DND-41 (cell line): ENCODE data around the gene CHRM5.

Experiments used
- ATAC-seq: fragments of 200-7000 bp; cut with Tn5 transposase; 3 replicates; pipeline ENCODE4 v1.9.1; 2021; ENCODE audit warnings: low read depth; ENCODE audit not compliant: insufficient read depth
- DNase-seq: peaks from one replicate; pipeline ENCODE4 v3.0.0-alpha.2; 2020
- H2AFZ ChIP-seq: 2 replicates; pipeline ENCODE4 v1.6.0; 2012; ENCODE audit warnings: low read depth, low read length
- H3K27ac ChIP-seq: 2 replicates; pipeline ENCODE4 v1.5.1; 2012; ENCODE audit warnings: low read length, inconsistent platforms
- H3K27me3 ChIP-seq: fragments of 200-600 bp; sonication (generic); 2 replicates; pipeline ENCODE4 v1.6.0; 2012; ENCODE audit warnings: low read length, mild to moderate bottlenecking, inconsistent platforms; ENCODE audit not compliant: insufficient read depth, poor library complexity
- H3K36me3 ChIP-seq: 2 replicates; pipeline ENCODE4 v1.5.1; 2012; ENCODE audit warnings: low read length, inconsistent platforms; ENCODE audit not compliant: insufficient read depth
- H3K4me1 ChIP-seq: 2 replicates; pipeline ENCODE4 v1.5.1; 2012; ENCODE audit warnings: mild to moderate bottlenecking, low read length; ENCODE audit not compliant: insufficient read depth
- H3K4me2 ChIP-seq: 2 replicates; pipeline ENCODE4 v1.6.0; 2012; ENCODE audit warnings: mild to moderate bottlenecking, moderate library complexity, low read length, inconsistent platforms; ENCODE audit not compliant: insufficient read depth
- H3K4me3 ChIP-seq, 2 experiments: fragments of 200-600 bp in 1 of 2; shearing (Covaris generic) in 1 of 2; 2 replicates each; pipeline ENCODE4 v1.5.1; 2012 to 2016; ENCODE audit warnings: inconsistent platforms in 2 of 2, low read length in 2 of 2, mild to moderate bottlenecking in 2 of 2, low read depth in 1 of 2, moderate library complexity in 1 of 2
- H3K79me2 ChIP-seq: 2 replicates; pipeline ENCODE4 v1.6.0; 2012; ENCODE audit warnings: low read length, inconsistent platforms; ENCODE audit not compliant: insufficient read depth
- H3K9ac ChIP-seq: 2 replicates; pipeline ENCODE4 v1.6.0; 2012; ENCODE audit warnings: low read depth, mild to moderate bottlenecking, inconsistent platforms, low read length, moderate library complexity
- H3K9me3 ChIP-seq: 2 replicates; pipeline ENCODE4 v1.5.1; 2012; ENCODE audit warnings: low read length, moderate library complexity, mild to moderate bottlenecking, inconsistent platforms; ENCODE audit not compliant: insufficient read depth, severe bottlenecking
- H4K20me1 ChIP-seq: 2 replicates; pipeline ENCODE4 v1.6.0; 2012; ENCODE audit warnings: low read length; ENCODE audit not compliant: insufficient read depth
- EZH2 ChIP-seq: IDR thresholded peaks from 3 replicates; pipeline ENCODE4 v1.6.1; 2012; ENCODE audit warnings: borderline replicate concordance, low read depth, mild to moderate bottlenecking, moderate library complexity, low read length, inconsistent platforms; ENCODE audit not compliant: severe bottlenecking
- TF ChIP-seq, protein P1 (sequence below): IDR thresholded peaks from 2 replicates; pipeline ENCODE4 v1.5.1; 2012; ENCODE audit warnings: borderline replicate concordance, low read length, moderate library complexity, mild to moderate bottlenecking; ENCODE audit not compliant: poor library complexity, severe bottlenecking; ENCODE audit errors: extremely low read depth

The CHRM5 gene

DNA sequence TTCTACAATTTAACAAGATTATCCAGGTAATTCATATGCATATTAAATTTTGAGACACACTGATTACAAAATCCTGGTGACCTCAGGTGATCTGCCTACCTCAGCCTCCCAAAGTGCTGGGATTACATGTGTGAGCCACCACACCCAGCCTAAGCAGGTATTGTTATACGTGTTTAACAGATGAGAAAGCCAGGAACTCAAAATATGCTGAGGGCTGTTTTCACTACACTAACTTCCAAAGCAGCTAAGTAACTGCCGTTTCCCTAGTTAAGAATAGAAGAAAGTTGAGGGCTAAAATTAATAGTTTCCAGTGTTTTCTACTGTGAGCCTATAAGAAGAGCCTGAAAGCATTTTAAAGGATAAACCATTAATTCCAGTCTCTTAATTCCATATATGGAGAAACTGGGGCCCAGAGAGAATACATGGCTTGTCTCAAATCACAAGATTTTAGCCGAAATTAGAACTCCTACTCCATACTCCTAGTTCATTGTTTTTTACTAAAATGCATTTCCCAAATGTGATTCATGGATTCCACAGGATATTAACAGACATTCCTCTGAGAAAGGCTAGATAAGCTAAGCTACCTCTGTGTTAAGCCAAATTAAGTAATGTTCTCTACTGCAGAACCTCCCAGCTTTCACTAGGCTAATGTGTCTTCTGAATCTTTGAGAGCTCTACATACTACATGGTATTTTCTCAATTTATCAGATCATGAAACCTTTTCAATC is 87.7 kb downstream of the CHRM5 start:
- TF ChIP-seq EZH2 = no peak
- TF ChIP-seq, protein P1, sequence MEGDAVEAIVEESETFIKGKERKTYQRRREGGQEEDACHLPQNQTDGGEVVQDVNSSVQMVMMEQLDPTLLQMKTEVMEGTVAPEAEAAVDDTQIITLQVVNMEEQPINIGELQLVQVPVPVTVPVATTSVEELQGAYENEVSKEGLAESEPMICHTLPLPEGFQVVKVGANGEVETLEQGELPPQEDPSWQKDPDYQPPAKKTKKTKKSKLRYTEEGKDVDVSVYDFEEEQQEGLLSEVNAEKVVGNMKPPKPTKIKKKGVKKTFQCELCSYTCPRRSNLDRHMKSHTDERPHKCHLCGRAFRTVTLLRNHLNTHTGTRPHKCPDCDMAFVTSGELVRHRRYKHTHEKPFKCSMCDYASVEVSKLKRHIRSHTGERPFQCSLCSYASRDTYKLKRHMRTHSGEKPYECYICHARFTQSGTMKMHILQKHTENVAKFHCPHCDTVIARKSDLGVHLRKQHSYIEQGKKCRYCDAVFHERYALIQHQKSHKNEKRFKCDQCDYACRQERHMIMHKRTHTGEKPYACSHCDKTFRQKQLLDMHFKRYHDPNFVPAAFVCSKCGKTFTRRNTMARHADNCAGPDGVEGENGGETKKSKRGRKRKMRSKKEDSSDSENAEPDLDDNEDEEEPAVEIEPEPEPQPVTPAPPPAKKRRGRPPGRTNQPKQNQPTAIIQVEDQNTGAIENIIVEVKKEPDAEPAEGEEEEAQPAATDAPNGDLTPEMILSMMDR = no peak
- Histone ChIP-seq H3K4me1 (no peaks in the 10 kb centered on the region), H3K27ac (no peak overlapping the region), H3K27me3 (no peaks in the 10 kb centered on the region), H3K4me2 (no peak overlapping the region), H3K4me3 (no peak overlapping the region), H4K20me1 (no peaks in the 10 kb centered on the region), H3K79me2 (no peaks in the 10 kb centered on the region), H3K9ac (no peak overlapping the region), H3K9me3 (no peaks in the 10 kb centered on the region), H3K36me3 (no peaks in the 10 kb centered on the region), H2AFZ (no peak overlapping the region; the same call in 1 of the 2 replicates)
- DNase-seq (no peak), ATAC-seq (no peak)

DNA sequence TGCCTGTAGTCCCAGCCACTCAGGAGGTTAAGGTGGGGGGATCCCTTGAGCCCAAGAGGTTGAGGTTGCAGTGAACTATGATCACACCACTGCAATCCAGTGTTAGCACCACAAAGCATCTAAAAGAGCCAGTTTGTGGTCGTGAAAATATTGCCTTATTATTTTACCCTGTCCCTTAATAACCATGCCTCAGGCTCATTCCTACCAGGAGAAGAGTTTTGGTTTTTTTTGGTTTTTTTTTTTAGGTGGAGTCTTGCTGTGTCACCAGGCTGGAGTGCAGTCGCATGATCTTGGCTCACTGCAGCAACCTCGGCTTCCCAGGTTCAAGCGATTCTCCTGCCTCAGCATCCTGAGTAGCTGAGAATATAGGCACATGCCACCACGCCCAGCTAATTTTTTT is 88.6 kb downstream of the CHRM5 start:
- no peak overlapping the region for H3K9ac ChIP-seq

DNA sequence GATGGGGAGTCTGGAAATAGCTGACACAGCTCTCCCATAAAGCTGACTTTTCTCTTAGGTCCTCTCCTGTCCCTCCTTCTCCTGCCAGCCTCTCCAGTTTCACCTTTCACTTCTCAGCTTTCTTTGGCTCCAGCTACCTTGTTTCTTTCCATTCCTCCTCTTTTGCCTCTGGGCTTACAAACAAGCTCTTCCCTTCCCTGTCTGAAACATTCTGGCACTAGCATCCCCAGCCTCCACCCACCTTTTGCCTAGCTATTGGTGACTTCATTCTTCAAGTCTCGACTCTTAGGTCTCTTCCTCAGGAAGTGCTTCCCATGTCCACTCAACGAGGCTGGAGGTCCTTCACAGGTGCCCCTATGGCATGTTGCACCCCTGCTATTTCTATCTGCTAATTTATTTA is 91.2 kb downstream of the CHRM5 start:
- no peak overlapping the region for H2AFZ ChIP-seq
- no peaks in the 10 kb centered on the region for H3K27me3 ChIP-seq
- H3K9ac ChIP-seq = no peak overlapping the region
- no peak overlapping the region for H3K4me3 ChIP-seq
- no peaks in the 10 kb centered on the region for H3K9me3 ChIP-seq
- DNase-seq (no peak), ATAC-seq (no peak)
- no peaks in the 10 kb centered on the region for H3K4me1 ChIP-seq
- H3K79me2 ChIP-seq = no peaks in the 10 kb centered on the region
- H4K20me1 ChIP-seq = no peaks in the 10 kb centered on the region
- no peak overlapping the region for H3K4me2 ChIP-seq
- H3K27ac ChIP-seq = no peak overlapping the region
- no peaks in the 10 kb centered on the region for H3K36me3 ChIP-seq
- TF ChIP-seq EZH2 = no peak
- TF ChIP-seq, protein P1 = no peak

More for the DNA sequence above, 88.6 kb downstream of the CHRM5 start:
- H3K9me3 ChIP-seq = no peaks in the 10 kb centered on the region
- H3K4me1 ChIP-seq = no peaks in the 10 kb centered on the region
- no peaks in the 10 kb centered on the region for H3K27me3 ChIP-seq
- H2AFZ ChIP-seq = no peak overlapping the region
- no peak overlapping the region for H3K4me3 ChIP-seq
- H3K4me2 ChIP-seq = no peak overlapping the region
- TF ChIP-seq, protein P1 = no peak
- no peak for TF ChIP-seq EZH2
- no peaks in the 10 kb centered on the region for H3K36me3 ChIP-seq
- no peak overlapping the region for H3K27ac ChIP-seq
- DNase-seq (no peak), ATAC-seq (no peak)
- no peaks in the 10 kb centered on the region for H3K79me2 ChIP-seq
- no peaks in the 10 kb centered on the region for H4K20me1 ChIP-seq
